Stimulated activated memory B cell treated with anti-CD40 and anti-IgM and Interleukin-4, amounts not matched to agents 10 μg/mL and 1 μg/mL and 100 μg/mL, for 72 hours (primary cell): Measurements from ENCODE around the gene CCNK.

Experiments used
- ATAC-seq: fragments of 150-1000 bp; cut with Tn5 transposase; 2 replicates; pipeline ENCODE4 v1.10.0; 2021
- H3K27ac Mint-ChIP-seq: one replicate; pipeline ENCODE4 v1.8.0; 2022; ENCODE audit warnings: mild to moderate bottlenecking, mixed read lengths
- H3K27me3 Mint-ChIP-seq: one replicate; pipeline ENCODE4 v1.8.0; 2022; ENCODE audit warnings: mixed read lengths
- H3K36me3 Mint-ChIP-seq: one replicate; pipeline ENCODE4 v1.8.0; 2022; ENCODE audit warnings: mixed read lengths
- H3K4me1 Mint-ChIP-seq: one replicate; pipeline ENCODE4 v1.8.0; 2022; ENCODE audit warnings: mixed read lengths
- H3K4me3 Mint-ChIP-seq: one replicate; pipeline ENCODE4 v1.8.0; 2022; ENCODE audit warnings: mild to moderate bottlenecking, moderate library complexity, mixed read lengths
- H3K9me3 Mint-ChIP-seq: one replicate; pipeline ENCODE4 v1.8.0; 2022; ENCODE audit warnings: mixed read lengths

The CCNK gene

GRCh38 chr14:99527427-99528076 lies 46.3 kb downstream of the CCNK start:
- Mint-ChIP-seq H3K9me3 (no peaks in the 10 kb centered on the region), H3K4me3 (no peak overlapping the region), H3K27ac (no peak overlapping the region), H3K27me3 (no peaks in the 10 kb centered on the region), H3K36me3 (no peaks in the 10 kb centered on the region), H3K4me1 (peaks cover 7% of the 10 kb centered on the region)
- ATAC-seq = no peak

GRCh38 chr14:99529899-99530298 lies 48.7 kb downstream of the CCNK start:
- no peak for ATAC-seq
- H3K9me3 Mint-ChIP-seq = no peaks in the 10 kb centered on the region
- H3K4me1 Mint-ChIP-seq = peaks cover 6% of the 10 kb centered on the region
- no peak overlapping the region for H3K27ac Mint-ChIP-seq
- no peaks in the 10 kb centered on the region for H3K27me3 Mint-ChIP-seq
- H3K36me3 Mint-ChIP-seq = no peaks in the 10 kb centered on the region
- H3K4me3 Mint-ChIP-seq = no peak overlapping the region

GRCh38 chr14:99530407-99531155 lies 49.4 kb downstream of the CCNK start:
- Mint-ChIP-seq H3K27ac (no peak overlapping the region), H3K9me3 (no peaks in the 10 kb centered on the region), H3K4me1 (no peaks in the 10 kb centered on the region), H3K36me3 (no peaks in the 10 kb centered on the region), H3K4me3 (no peak overlapping the region), H3K27me3 (no peaks in the 10 kb centered on the region)
- ATAC-seq = no peak

- Mint-ChIP-seq H3K27ac (no peak overlapping the region), H3K9me3 (no peaks in the 10 kb centered on the region), H3K4me3 (no peak overlapping the region), H3K36me3 (no peaks in the 10 kb centered on the region), H3K27me3 (peaks cover 4% of the 10 kb centered on the region), H3K4me1 (no peaks in the 10 kb centered on the region)
- ATAC-seq = no peak
Measured at GRCh38 chr14:99531251-99532096, 50.3 kb downstream of the CCNK start.

GRCh38 chr14:99532310-99532709 lies 51.1 kb downstream of the CCNK start:
- no peaks in the 10 kb centered on the region for H3K4me1 Mint-ChIP-seq
- H3K27ac Mint-ChIP-seq = no peak overlapping the region
- no peak overlapping the region for H3K4me3 Mint-ChIP-seq
- H3K9me3 Mint-ChIP-seq = no peaks in the 10 kb centered on the region
- no peaks in the 10 kb centered on the region for H3K36me3 Mint-ChIP-seq
- H3K27me3 Mint-ChIP-seq = peaks cover 12% of the 10 kb centered on the region
- ATAC-seq = no peak

- H3K27me3 Mint-ChIP-seq = peaks cover 33% of the 10 kb centered on the region
- peaks cover 9% of the 10 kb centered on the region for H3K4me1 Mint-ChIP-seq
Measured at GRCh38 chr14:99534333-99534732, 53.1 kb downstream of the CCNK start.

GRCh38 chr14:99534863-99535262 lies 53.7 kb downstream of the CCNK start:
- H3K27ac Mint-ChIP-seq = no peak overlapping the region
- ATAC-seq = no peak
- H3K27me3 Mint-ChIP-seq = peaks cover 34% of the 10 kb centered on the region
- peaks cover 9% of the 10 kb centered on the region for H3K4me1 Mint-ChIP-seq
- H3K4me3 Mint-ChIP-seq = no peak overlapping the region
- H3K9me3 Mint-ChIP-seq = no peaks in the 10 kb centered on the region
- no peaks in the 10 kb centered on the region for H3K36me3 Mint-ChIP-seq

More at GRCh38 chr14:99534333-99534732, 53.1 kb downstream of the CCNK start:
- Mint-ChIP-seq H3K9me3 (no peaks in the 10 kb centered on the region), H3K27ac (no peak overlapping the region), H3K4me3 (no peak overlapping the region), H3K36me3 (no peaks in the 10 kb centered on the region)
- no peak for ATAC-seq

GRCh38 chr14:99535448-99535847 lies 54.2 kb downstream of the CCNK start:
- Mint-ChIP-seq H3K4me3 (no peak overlapping the region), H3K4me1 (peaks cover 9% of the 10 kb centered on the region)

GRCh38 chr14:99535908-99536778 lies 54.9 kb downstream of the CCNK start:
- no peaks in the 10 kb centered on the region for H3K36me3 Mint-ChIP-seq
- H3K27me3 Mint-ChIP-seq = peaks cover 34% of the 10 kb centered on the region
- peaks cover 11% of the 10 kb centered on the region for H3K4me1 Mint-ChIP-seq
- ATAC-seq = no peak
- H3K27ac Mint-ChIP-seq = no peak overlapping the region
- H3K4me3 Mint-ChIP-seq = no peak overlapping the region
- no peaks in the 10 kb centered on the region for H3K9me3 Mint-ChIP-seq

More at GRCh38 chr14:99535448-99535847, 54.2 kb downstream of the CCNK start:
- H3K27ac Mint-ChIP-seq = no peak overlapping the region
- no peak for ATAC-seq
- H3K36me3 Mint-ChIP-seq = no peaks in the 10 kb centered on the region
- peaks cover 34% of the 10 kb centered on the region for H3K27me3 Mint-ChIP-seq
- H3K9me3 Mint-ChIP-seq = no peaks in the 10 kb centered on the region

- no peaks in the 10 kb centered on the region for H3K9me3 Mint-ChIP-seq
- H3K27ac Mint-ChIP-seq = no peak overlapping the region
- no peak overlapping the region for H3K4me3 Mint-ChIP-seq
- ATAC-seq = no peak
- no peaks in the 10 kb centered on the region for H3K36me3 Mint-ChIP-seq
- H3K27me3 Mint-ChIP-seq = peaks cover 34% of the 10 kb centered on the region
- H3K4me1 Mint-ChIP-seq = peaks cover 16% of the 10 kb centered on the region
Measured at GRCh38 chr14:99537399-99537798, 56.2 kb downstream of the CCNK start.

- H3K27me3 Mint-ChIP-seq = peaks cover 37% of the 10 kb centered on the region
- H3K4me3 Mint-ChIP-seq = no peak overlapping the region
- H3K9me3 Mint-ChIP-seq = no peaks in the 10 kb centered on the region
- peaks cover 16% of the 10 kb centered on the region for H3K4me1 Mint-ChIP-seq
- no peak overlapping the region for H3K27ac Mint-ChIP-seq
- H3K36me3 Mint-ChIP-seq = no peaks in the 10 kb centered on the region
- ATAC-seq = no peak
Measured at GRCh38 chr14:99538275-99538674, 57.1 kb downstream of the CCNK start.

GRCh38 chr14:99538733-99539132 lies 57.5 kb downstream of the CCNK start:
- Mint-ChIP-seq H3K27me3 (peaks cover 42% of the 10 kb centered on the region), H3K9me3 (no peaks in the 10 kb centered on the region), H3K36me3 (no peaks in the 10 kb centered on the region), H3K4me1 (peaks cover 16% of the 10 kb centered on the region), H3K4me3 (no peak overlapping the region), H3K27ac (no peak overlapping the region)
- no peak for ATAC-seq

GRCh38 chr14:99539491-99539890 lies 58.3 kb downstream of the CCNK start:
- H3K4me1 Mint-ChIP-seq = peaks cover 16% of the 10 kb centered on the region
- H3K36me3 Mint-ChIP-seq = no peaks in the 10 kb centered on the region
- peaks cover 48% of the 10 kb centered on the region for H3K27me3 Mint-ChIP-seq
- H3K27ac Mint-ChIP-seq = no peak overlapping the region
- ATAC-seq = no peak
- no peaks in the 10 kb centered on the region for H3K9me3 Mint-ChIP-seq
- H3K4me3 Mint-ChIP-seq = no peak overlapping the region

- H3K27me3 Mint-ChIP-seq = peaks cover 56% of the 10 kb centered on the region
- no peak for ATAC-seq
- no peaks in the 10 kb centered on the region for H3K9me3 Mint-ChIP-seq
- H3K36me3 Mint-ChIP-seq = no peaks in the 10 kb centered on the region
- H3K4me1 Mint-ChIP-seq = peaks cover 16% of the 10 kb centered on the region
- no peak overlapping the region for H3K4me3 Mint-ChIP-seq
- H3K27ac Mint-ChIP-seq = no peak overlapping the region
Measured at GRCh38 chr14:99540196-99541032, 59.2 kb downstream of the CCNK start.
